CMK (cell line): ENCODE results near the gene CMTM8.

Source experiments
- DNase-seq: peaks from one replicate; pipeline ENCODE4 v3.0.0-alpha.2; 2010; ENCODE audit warnings: low read depth

Gene CMTM8

DNA sequence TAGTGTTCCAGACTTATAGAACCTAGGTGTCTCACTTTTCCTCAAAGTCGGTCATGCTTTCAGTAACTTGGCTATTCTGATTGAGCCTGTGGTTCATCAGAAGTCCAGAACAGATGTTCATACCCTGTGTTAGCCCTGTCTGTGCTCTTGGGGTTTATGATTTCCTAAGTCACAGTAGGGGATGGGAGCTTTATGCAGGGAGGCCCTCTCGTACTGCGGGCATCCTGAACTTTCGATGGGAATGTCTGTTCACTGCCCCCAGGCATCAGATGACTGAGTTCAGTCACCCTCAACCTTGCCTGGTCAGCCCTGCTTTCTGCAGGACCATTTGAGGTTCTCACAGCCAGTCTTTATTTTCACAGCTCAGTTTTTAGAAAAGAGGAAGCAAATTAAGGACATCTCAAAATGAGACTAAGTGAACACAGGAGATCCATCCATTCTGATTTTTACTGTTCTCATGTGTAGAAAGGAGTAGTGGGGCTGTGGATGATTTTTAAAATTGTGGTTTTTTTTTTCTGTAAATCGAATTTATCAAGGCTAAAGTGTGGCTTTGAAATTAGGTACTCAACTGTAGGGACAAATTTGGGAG lies 71.3 kb downstream of the CMTM8 start:
- DNase-seq = no peak

DNA sequence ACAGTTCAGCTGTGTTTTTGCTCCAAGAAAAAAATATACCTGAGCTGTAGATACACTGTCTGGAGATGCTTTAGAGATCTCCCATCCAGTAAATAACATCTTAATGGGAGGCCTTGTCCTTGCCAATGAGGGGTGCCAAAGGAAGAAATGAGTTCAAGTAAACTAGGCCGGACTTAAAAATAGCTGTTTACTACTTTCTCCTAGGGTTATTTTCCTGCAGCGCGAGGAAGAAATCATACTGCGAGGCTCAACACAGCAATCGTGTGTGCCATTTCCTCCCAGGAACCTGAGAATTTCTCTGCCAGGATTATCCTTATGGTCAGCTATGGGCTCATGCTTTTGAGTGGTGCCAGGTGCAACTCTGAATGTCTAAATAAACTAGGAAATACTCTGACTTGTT lies 71.9 kb downstream of the CMTM8 start:
- DNase-seq = no peak

DNA sequence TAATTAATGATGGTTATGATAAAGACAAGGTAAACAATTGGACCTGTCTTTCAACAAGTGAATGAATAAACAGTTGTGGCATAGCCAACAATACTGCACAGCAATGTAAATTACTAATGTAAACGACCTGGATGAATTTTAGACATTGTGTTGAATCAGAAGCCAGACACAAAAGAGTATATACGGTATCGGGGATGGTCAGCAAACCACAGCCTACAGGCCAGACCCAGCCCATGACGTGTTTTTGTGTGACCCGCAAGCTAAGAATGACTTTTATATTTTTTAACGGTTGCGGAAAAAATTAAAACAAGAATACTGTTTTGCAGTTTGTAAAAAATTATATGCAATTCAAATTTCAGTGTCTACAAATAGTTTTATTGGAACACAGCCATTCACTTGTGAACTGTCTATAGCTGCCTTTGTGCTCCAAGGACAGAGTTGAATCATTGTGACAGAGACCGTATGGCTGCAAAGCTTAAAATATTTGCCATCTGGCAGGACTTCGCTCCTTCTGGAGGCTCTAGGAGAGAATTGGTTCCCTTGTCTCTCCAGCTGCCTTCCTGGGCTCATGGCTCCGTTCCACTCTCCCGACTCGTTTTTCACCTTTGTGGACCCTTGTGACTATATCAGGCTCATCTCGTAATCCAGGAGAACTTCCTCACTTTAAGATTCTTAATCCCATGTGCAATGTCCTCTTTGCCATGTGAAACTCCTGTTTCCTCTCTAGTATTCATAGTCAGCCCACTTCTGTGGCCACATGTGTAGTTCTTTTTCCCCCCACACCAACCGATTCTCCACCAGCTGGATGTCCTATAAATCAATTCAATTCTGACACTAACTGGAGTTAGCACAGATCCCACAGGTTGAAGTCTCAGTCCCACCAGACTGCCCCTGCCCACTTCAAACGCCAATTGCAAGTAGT lies 72.7 kb downstream of the CMTM8 start:
- DNase-seq = no peak

DNA sequence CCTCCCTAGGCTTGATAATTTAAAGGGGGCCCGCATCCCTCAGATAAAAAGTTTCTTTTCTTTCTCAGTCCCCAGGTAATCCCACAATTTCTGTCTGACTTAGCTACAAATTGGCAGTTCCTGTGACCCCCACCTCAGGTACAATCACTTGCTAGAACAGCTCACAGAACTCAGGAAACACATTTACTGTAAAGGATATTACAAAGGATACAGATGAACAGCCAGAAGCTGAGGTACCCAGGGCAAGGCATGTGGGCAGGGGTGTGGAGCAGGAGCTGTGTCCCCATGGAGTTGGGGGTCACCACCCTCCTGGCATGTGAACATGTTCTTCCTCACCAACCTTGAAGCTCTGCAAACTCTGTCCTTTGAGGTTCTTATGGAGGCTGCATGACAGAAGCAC lies 73.8 kb downstream of the CMTM8 start:
- DNase-seq = no peak

DNA sequence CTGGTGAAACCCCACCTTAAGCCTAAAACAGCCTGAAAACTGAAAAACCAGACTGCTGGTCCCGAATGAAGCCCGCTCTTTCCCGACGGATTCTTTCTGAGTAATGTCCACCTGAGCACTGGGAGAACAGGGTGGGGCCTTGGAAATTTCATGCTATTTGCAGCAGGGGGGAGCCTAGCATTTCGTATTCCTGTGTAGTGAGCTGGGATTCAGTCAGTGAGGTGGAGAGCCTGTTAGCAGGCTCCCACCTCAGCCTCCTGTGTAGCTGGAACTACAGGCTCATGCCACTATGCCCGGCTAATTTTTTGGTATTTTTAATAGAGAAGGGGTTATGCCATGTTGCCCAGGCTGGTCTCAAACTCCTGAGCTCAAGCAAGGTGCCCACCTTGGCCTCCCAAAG lies 74.7 kb downstream of the CMTM8 start:
- no peak for DNase-seq

DNA sequence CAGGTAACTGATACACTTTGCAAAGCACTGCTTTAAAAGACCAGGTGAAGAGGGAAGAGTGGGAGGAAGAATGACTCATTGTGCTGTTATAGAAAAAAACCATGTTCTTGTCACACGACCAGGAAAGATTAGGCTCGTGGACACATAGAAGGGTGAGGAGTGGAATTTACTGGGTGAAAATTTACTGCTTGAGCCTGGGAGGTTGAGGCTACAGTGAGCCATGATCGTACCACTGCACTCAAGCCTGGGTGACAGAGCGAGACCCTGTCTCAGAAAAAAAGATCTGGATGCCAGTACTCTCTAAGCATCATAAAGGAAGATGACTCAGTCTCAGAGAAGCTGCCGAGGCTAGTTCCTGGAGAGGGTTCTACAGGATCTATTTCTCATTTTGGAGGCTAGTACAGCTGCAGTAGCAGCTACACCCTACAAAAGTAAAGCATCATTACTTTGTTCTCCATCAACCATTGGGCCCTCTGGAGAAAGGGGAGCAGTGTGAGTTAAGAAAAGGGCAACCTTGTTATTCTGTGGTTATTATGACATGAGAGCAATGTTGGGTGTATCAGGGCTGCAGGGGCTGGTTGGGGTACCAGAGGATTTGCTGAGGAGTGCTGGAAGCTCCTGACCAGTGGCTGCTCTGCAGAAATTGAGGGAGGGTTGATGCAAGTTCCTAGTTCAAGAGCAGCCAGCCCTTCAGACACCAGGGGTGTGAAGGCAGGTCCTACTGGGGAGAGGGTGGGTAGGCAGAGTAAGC lies 75.4 kb downstream of the CMTM8 start:
- DNase-seq = no peak

DNA sequence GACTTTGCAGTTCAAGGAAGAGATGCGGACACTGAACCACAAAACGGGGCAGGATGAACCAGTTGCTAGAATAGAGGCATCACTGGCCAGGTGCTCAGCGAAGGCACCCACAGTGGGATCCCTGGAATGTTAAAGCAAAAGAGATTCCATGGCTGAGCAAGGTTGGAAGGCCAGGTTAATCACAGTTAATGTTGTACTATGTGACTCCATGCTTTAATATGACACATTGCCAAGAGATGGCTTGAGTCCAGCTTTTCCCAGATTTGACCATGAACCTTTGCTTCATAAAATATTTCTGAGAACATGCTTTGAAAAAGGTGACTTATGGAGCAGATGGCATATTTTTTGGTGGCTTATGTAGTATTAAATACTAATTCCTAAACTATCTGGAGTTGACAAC lies 77.0 kb downstream of the CMTM8 start:
- no peak for DNase-seq

DNA sequence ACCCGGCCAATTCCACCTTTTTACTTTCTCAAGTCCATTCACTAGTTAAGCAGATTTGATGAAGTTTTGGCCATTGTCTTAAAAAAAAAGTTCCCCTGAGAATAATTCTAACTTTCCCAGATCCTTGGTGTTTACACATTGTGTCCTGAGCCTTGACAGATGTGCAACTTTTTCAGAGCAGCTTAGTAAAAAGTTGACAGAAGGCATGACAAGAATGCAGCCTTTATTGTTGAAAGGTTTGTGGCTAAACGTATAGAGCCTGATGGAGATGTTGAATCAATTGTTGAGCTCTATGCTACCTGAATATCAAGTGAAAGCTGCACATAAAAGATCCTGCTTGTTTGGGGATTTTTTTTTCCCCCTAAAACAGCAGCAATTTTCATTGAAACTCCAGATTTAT lies 77.8 kb downstream of the CMTM8 start:
- no peak for DNase-seq

DNA sequence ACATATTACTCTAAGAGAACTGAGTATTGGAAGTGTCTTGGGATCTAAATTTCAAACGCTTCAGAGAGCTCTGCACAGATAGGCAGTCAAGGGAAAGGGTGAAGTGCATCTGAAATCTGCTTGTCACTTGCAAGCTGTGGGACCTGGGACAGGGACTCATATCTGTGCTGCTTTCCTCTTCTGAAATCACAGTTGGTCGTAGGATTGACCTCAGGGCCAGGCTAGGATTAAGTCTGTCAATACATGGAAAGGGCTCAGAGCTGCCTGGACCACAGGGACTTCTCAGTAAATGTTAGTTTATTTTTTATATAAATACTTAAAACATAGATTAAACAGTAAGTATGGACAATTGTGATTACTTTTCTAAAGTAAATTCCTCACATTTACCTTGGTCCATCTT lies 78.5 kb downstream of the CMTM8 start:
- DNase-seq = no peak

DNA sequence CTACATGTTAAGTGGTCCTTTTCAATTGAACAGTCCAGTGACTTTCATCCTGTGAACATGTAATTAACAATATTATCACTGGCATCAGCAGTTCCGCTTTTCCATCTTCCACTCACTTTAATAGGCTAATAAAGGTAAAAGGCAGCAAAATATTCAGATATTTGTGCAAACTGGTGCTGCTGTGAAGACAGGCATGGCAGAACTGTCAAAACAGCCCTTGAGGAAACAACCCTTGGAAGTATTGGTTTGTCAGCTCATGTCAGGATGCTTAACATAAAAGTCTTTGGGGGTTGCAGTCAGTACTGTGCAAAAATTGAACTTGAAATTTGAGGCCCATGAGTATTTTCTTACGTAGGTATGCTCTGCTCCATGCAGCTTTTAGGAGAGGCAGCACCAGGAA lies 81.1 kb downstream of the CMTM8 start:
- DNase-seq = no peak

DNA sequence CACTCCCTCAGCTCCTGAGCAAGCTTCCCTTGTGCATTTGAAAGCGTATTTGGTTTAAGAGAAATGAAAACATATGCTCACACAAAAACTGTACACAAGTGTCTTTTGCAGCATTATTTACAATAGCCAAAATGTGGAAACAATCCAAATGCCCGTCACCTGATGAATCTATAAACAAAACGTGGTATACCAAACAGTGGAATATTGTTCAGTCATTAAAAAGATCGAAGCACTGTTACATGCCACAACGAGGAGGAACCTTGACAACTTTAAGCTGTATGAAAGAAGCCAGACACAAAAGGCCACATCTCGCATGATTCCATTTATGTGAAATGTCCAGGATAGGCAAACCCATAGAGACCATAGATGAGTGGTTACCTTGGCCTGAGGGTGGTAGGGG lies 81.6 kb downstream of the CMTM8 start:
- no peak for DNase-seq

DNA sequence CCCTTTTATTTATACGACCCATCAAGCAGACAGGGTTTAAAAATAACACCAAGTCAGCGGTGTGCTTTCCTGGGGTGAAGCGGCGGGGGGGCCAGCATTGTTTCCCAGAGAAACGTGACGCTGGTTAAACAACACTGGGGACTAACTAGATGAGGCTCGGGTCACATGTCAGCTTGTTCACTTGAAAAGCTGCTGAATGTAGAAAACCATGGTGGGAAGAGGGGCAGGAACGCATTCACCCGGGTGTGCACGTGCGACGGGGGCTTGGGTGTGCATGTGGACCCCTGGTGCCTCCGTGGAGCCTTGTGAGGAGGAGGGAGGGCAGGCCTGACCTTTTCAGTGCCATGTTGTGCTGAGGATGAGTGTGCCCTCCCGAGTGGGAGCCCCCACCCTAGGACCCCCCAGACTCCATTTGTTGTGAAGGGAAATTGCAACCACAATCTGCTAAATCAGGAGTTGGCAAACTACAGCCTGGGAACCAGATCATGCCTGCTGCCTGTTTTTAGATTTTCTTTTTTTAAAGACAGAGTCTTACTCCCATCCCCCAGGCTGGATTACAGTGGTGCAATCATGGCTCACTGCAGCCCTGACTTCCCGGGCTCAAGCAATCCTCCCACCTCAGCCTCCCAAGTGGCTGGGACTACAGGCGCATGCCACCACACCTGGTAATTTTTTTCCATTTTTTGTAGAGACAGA lies 82.8 kb downstream of the CMTM8 start:
- DNase-seq = no peak

DNA sequence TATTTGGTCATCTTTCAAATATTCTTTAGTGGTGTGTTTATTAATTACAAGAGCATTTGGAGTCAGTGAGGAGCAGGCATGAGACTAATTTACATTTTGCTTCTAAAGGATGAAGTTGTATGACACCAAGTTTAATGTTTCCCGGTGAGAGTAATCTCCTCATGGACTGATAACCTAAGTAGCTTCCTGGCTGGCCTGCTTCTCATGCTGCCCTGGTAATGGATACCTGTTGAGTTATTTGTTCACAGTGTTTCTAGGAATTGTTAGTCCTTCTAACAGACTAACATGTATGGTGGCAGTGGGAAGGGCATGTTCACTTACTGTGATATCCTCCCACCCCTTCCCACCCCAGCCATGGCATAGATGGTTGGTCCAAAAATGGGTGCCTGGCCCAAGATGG lies 83.8 kb downstream of the CMTM8 start:
- DNase-seq = no peak

DNA sequence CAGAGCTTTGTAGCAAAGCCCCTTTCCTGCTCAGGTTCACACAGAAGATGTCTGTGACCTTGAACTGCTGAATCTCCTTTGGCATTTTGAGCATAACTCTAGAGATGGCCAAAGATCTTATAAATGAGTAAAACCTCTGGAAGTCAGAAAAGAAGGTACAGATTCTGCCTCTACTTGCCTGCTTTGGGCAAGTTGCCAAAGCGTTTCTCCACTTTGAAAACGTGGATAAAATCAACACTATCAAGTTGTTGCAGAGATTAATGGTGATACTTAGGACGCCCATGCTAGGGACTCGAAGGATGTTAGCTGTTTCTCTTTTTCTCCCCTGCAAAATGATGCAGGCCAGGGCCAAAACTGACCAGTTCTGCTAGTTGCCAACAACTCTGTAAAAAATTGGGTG lies 85.1 kb downstream of the CMTM8 start:
- no peak for DNase-seq

DNA sequence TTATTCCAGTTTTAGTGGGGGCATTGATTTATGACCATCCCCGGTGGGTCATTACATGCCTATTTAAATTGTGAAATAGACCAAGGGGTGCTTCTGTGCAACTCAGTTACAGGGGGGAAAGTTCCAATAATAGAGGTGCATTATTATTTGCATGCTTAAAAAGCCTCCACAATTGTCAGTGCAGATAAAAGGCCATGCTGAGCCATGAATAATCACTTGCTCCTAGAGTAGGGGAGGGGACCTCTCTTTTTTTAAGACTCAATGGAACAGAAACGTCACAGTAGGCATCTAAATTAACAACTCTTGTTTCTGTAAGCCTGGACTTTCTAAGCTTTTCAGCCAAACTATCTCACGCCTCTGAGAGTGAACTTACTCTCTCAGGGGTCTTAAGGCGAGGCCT lies 86.7 kb downstream of the CMTM8 start:
- no peak for DNase-seq

DNA sequence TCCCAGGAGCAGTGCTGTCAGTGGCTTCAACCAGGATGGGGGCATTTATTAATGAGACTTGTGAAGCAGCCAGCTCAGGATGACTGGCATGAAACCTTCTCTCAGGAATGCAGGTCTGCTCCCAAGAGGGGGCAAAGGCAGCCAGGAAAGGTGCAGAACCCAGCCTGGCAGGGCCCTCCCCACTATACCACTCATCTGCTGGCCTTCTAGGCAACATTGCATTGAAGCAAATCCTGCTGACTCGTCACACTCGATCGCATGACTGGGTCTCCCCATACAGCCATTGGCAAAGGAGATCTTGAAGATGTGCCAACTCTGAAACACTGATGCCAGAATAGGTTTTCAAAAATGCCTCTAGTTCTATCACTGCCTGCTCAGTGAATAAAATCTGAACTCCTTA lies 87.4 kb downstream of the CMTM8 start:
- DNase-seq = no peak

DNA sequence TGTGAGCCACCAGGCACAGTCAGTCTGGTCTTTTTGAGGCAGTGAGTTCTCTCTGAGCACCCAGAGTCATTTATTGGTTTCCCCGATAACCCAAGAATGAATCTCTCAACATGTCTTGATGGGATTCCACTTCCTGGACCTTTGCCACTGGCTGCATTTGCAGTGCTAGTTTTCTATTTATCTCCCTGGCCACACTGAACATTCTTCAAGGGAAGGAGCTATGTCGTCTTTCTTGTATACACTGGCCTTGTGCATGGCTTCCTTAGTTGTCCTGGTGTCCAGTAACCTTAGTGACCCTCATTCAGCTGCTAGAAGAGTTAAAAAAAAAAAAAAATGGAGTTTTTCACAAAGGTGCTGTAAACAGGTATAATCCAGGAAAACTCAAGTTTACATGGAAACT lies 88.3 kb downstream of the CMTM8 start:
- no peak for DNase-seq

DNA sequence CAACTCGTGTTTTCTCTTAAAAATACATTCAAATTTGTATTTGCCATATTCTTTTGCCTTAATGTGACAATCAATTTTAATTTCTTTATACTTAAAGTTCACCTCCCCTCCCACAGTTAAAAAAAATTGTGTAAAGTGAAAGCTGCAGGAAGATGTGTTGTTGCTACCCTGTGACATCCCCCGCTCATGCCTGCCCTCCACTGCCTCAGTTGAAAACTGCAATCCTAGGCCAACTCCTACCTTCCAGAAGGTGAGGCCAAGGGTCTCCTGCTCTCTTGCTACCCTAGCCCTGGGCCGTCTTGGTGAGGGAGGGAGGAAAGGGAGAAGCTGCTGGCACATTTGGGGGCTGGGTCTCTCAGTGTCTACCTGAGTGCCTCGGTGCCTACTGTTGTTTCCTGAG lies 96.2 kb downstream of the CMTM8 start:
- no peak for DNase-seq

DNA sequence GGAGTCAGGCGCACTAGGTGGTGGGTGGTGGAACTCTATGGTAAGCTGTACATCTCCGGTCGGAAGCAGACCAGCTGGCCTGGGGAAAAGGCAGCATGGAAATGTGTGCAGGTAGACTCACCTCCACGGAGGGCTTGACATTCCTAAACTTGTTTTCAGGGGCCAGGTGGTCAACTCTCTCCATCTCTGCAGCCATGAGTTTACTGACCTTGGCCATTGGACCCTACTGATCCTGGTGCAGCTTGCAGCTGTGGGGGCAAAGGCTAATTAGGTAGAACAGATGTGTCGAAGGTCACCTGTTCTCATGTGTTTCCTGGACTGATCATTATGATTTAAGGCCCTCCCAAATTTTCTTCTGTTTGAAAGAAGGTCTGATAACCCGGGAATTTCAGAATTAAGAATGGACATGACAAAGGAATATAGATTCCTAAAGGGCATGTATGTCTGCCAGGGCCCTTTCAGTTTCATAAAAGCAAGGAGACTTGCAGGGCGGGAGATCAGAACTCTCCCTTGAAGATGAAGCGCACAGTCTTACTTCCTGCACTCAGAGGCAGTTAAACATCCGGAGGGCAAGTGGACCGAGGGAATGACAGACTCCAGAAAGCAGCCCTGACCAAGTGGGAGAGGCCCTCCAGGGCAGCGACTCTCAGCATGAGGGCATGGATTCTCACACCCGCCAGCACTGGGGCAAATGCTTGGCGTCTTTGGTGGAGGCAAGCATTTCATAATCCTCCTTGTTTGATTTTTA lies 97.1 kb downstream of the CMTM8 start:
- DNase-seq = no peak

DNA sequence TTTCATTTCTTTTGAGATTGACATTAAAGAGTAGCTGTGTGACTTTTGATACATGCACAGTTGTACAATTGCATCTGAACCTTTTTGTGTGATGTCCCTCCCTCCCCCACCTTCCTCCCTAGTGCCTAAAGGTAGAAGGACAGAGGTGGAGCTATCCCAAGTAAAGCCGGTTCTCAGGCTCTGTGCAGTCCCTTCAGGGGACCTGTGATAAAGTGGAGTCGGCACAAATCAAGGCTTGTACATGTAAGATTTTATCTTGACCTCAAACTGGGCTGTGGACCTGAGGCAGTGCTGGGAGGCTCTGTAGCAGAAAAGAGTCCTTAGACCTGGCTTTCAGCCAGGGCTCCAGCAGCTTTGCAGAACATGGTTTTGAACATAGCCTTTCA lies 97.6 kb downstream of the CMTM8 start:
- no peak for DNase-seq

DNA sequence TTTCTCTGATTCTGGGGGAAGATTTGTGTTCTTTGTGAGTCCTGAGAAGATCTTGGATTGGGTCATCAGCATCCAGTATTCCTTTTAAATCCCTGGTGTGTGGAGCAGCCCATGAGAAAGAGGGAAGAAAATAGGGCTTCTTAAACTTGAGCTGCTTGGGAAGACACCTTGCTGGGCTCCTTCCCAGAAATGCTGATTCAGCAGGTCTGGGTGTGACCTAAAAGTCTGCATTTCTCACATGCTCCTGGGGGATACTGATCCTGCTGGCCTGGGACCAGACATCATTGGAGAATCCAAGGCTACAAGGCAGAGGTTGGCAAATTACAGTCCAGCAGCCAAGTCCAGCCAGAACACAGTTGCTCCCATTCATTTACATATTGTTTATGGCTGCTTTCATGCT lies 99.0 kb downstream of the CMTM8 start:
- no peak for DNase-seq

DNA sequence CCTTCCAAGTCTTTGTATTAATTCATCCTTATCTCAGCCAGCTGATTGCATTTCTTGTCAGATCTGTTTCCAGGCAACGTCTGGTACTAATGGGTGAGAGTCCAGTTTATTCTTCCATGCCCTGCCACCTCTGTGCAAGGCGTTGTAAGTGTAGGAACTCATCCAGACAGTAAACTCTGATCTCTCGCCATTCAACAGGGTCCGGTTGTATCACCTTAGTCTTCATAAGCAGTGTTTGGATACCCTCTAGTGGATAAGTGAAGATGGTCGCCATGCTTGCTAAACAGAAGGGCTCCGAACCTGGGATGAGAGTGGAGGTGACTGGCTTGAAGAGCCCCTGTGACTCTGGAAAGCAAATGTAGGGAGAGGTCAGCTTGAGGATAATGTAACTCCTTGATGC lies 101.6 kb downstream of the CMTM8 start:
- no peak for DNase-seq
